AML-193 (cell line): ENCODE measurements around the gene ENTPD5.
A peak's percentile ranks its signal among the peaks of the same experiment; 100 is the strongest.
"Not testable (repeated sequence)": the region's sequence is repeated elsewhere in the genome, so short reads cannot be mapped to it uniquely, and the experiment has no call there.

Source experiments
- DNase-seq, 2 experiments: peaks; one replicate each; lab custom pipeline; 2025; lab: John Stamatoyannopoulos, UW

Gene ENTPD5

GRCh38 chr14:73944432-73945158 lies 74.5 kb downstream of the ENTPD5 start:
- no peak for DNase-seq

GRCh38 chr14:73943083-73943482 lies 76.0 kb downstream of the ENTPD5 start:
- DNase-seq = peak; percentile 95 to 96

GRCh38 chr14:73942180-73942579 lies 76.9 kb downstream of the ENTPD5 start:
- no peak for DNase-seq

GRCh38 chr14:73937012-73937411 lies 82.1 kb downstream of the ENTPD5 start:
- no peak for DNase-seq

GRCh38 chr14:73936548-73936947 lies 82.5 kb downstream of the ENTPD5 start:
- no peak for DNase-seq

- peak; percentile 30 to 36 for DNase-seq
Observed at GRCh38 chr14:73935666-73936065, 83.4 kb downstream of the ENTPD5 start.

- DNase-seq = no peak
Observed at GRCh38 chr14:73924337-73924736, 94.8 kb downstream of the ENTPD5 start.

- DNase-seq = not testable (repeated sequence)
Observed at GRCh38 chr14:73919457-73919856, 99.6 kb downstream of the ENTPD5 start.

- DNase-seq = no peak
Observed at GRCh38 chr14:73916324-73916723, 102.8 kb downstream of the ENTPD5 start.

GRCh38 chr14:73913256-73913655 lies 105.8 kb downstream of the ENTPD5 start:
- no peak for DNase-seq

GRCh38 chr14:73909681-73910080 lies 109.4 kb downstream of the ENTPD5 start:
- no peak for DNase-seq
